COLO829 (cell line): ENCODE results near the gene CCDC80.

Experiments used
- DNase-seq: peaks from one replicate; pipeline ENCODE4 v3.0.0; 2012; ENCODE audit warnings: low spot score

CCDC80 gene, protein sequence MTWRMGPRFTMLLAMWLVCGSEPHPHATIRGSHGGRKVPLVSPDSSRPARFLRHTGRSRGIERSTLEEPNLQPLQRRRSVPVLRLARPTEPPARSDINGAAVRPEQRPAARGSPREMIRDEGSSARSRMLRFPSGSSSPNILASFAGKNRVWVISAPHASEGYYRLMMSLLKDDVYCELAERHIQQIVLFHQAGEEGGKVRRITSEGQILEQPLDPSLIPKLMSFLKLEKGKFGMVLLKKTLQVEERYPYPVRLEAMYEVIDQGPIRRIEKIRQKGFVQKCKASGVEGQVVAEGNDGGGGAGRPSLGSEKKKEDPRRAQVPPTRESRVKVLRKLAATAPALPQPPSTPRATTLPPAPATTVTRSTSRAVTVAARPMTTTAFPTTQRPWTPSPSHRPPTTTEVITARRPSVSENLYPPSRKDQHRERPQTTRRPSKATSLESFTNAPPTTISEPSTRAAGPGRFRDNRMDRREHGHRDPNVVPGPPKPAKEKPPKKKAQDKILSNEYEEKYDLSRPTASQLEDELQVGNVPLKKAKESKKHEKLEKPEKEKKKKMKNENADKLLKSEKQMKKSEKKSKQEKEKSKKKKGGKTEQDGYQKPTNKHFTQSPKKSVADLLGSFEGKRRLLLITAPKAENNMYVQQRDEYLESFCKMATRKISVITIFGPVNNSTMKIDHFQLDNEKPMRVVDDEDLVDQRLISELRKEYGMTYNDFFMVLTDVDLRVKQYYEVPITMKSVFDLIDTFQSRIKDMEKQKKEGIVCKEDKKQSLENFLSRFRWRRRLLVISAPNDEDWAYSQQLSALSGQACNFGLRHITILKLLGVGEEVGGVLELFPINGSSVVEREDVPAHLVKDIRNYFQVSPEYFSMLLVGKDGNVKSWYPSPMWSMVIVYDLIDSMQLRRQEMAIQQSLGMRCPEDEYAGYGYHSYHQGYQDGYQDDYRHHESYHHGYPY

DNA sequence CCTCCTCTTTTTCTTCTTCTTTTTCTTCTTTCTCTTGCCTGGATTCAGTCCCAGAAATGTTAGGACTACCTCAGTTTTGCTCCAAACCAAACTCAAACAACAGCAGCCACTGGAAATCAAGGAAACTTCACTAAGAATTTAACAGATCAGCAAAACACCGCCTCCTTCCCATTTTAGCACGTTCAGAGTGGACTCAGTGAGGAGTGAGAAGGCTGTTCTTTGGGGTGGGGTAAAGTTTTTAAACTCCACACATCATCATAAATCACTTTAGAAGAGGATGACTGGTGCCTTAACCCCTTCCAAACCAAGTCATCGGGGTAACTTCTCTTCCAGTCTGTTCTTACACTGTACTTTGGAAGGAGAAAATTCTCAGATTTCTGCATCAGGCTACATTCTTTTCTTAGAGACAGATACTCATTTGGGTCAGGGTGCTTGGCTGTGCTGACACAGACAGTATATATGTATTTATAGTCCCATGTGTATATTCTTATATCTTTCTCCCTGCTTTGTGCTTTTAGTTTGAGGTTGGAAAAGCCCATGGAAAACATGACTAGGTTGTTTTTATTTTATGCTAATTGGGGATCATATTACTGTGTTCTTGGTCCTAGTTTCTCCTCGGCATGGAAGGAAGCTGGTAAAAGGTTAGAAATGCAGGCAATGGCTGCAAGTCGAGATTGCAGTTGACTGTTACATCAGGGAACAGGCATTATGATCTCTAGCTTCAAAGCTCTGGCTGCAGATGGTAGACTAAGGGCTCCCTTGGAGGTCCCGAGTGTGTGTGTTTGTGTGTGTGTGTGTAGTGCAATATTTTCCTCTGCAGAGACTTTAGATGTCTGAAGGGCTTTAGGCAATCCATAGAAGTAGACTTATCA lies at the start of gene CCDC80:
TSS of gene CCDC80 (minus strand) at position 214 of the 872 bp plus-strand sequence. CDS start 1,238 bp downstream, outside the sequence.
- peak; percentile 75 for DNase-seq

DNA sequence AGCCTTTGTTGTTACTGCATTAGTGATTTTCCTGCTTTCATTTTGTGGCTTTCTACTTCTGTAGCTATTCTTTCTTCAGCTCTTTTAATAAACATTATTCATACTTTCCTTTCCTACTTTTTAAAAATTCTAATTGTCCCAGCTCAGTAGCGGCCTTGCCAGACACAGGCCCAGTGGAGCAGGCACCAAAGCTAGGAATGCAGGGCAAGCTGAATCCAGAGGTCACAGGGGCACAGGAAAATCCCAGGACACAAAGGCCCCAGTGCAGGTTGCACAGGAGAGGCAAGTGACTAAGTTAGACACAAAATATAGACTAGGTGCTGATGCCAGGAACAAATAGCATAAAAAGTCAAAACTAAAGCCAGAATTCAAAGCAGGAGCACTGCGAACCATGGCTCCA lies 49.0 kb upstream of the CCDC80 start:
- DNase-seq = no peak

DNA sequence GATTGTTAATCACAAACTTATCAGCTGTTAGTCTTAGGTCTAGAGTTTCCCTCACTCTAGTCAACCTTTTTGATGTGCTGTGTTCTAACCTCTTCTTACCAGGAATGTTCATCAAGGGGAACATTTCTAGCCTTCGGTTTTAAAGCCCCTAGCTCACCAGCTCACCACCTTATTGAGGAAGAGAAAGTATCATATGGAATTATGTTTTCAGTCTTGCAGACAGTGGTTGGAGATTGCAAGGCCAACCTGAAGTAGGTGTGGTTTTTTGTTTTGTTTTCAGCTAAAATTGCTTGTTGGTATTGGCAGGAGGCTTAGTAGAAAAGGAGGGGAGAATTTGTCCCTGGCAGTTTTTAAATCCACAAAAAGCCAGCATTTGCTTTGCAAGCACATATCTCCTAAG lies 48.4 kb upstream of the CCDC80 start:
- DNase-seq = no peak

DNA sequence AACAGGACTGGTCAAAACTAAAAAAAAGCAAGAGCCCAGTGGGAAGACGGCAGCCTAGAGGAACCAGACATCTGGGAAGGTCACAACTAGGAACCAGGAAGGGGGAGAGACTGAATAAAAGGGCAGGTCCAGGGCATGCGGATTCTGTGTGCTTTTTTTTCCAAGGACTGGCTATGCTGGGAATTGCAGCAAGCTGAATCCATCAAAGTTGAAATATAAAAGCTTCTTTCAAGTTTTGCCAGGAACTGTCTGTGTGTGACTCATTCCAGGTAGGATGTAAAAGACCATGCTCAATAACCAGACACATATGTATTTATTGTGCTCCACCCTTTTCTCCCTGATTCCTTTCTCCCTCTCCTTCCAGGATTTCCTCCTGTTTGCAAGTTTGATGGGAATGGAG lies 47.9 kb upstream of the CCDC80 start:
- no peak for DNase-seq

DNA sequence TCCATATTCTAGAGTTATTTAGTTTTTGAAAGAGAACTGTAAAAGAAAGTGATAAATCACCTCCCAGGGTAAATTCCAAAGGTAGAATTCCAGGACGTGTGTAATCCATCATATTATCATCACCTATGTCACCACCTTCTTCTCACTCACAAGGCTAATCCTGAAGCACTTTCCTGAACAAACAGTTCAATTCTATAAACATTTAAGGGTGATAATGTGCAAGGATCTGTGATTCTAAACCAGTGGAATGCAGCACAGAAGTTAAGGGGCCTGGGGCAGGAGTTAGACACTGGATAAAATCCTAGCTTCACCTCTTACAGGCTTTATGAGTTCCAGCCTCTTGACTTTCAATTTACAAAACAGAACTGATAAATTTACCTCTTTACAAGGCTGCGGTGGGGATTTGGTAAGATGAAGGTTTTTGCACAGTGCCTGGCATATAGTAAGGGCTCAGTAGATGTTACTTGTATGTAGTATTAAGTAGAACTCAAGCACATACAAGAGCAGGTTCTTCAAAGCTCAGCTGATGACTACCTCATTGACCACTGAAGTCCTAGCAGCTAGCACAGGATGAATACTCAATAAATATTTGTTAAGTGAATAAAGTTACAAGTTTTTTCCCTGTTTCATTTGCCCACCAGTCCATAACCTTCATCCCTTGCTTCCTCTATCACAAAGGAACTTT lies 47.3 kb upstream of the CCDC80 start:
- no peak for DNase-seq

DNA sequence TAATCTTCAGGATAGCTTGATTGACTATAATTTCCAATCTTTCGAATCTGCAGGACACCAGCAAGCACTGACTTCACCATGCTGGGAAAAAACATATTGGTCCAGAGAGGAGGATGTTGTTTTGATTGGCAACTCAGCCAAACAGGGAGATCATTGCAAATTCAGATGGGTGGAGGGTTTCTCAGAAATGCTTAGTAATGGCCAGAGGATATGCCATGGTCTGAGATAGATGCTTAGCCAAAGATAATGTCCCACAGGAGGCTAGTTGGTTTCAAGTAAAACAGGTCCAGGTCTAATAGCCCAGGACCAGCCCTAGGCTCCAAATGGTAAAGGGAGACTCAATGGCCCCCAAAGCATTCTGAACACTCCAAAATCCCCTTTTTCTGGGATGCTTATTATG lies 46.7 kb upstream of the CCDC80 start:
- DNase-seq = no peak

DNA sequence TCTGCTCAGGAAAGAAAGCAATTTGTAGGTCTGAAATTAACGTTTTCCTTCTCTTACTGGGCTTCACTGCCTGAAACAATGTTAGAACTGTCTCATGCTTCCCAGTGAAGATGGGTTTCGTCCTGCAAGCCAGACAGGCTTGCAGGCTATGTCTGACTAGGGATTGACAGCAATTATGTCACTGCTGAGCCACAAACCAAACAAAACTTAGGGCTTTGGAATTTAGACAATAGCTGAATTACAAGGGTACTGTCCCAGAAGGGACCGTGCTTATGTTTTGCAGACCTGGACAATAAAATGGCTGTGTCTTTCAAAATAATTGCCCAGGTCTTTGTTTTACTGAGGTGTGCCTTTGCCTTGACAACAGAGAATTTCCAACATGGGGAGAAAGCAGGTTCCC lies 46.3 kb upstream of the CCDC80 start:
- no peak for DNase-seq

DNA sequence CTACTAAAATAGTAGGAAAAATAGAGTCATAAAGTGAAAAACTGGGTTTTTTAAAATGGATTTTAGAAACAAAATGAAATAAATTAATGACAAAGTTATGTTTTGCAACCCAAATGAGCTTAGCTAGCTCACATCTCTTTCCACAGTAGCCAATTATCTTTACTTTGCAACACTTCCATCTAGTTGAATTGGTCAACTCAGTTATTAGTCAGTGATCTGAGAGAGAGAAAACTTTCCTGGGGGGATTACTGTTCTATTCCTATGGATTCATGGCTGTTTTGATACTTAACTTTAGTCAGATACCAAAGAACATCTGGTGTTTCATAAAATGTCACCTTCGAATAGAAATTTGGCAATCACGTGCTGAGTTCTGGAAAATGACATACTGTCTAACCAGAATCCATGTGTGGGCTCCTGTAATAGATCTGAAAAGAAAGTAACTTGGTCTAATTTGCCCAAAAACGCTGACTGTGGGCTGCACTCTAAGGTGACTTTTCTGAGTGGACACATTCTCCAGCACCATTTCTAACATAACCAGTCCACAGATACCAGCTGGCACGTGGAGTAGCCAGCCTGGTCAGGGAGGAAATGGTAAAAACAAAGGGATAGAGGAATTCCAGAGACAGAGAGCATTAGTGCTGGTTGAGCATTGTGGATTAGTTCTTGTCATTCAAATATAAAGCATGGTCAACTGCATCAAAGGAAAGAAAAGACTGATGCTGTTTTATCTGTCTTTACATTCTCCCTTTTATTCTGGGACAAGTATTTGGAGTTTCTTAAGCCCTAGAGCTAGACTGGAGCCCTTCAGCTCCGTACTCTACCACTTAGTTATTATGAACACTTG lies 45.2 kb upstream of the CCDC80 start:
- DNase-seq = no peak

DNA sequence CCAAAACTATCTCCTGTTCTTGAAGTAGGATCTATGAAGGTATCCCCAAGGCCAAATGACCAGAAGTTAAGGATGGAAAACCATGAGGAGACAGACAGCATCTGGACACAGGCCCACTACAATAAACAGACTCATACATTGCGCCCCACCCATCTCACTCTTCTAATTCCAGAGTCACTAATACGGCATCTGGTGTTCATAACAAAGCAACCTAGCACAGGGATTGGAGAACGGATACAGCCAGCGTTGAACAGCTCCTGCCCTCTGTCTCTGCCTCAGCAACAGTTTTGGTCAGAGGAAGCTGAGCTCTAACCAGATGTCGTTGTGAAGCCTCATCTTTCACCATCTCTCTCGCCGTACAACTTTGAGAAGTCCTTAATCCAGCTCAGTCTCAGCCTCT lies 44.5 kb upstream of the CCDC80 start:
- no peak for DNase-seq

DNA sequence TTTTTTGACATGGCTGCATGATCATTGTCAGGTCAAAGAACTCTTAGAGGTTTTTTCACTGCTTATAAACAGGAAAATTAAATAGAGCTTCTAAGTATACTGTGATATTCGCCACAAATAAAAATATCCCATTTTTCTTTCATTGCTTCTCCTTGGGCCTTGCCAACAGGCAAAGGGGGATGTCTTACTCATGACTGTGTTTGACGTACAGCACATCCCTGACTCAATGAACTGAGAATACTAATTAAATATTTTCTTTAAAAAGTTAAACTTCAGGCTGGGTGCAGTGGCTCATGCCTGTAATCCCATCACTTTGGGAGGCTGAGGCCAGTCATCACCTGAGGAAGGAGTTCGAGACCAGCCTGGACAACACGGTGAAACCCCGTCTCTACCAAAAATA lies 41.4 kb upstream of the CCDC80 start:
- no peak for DNase-seq

DNA sequence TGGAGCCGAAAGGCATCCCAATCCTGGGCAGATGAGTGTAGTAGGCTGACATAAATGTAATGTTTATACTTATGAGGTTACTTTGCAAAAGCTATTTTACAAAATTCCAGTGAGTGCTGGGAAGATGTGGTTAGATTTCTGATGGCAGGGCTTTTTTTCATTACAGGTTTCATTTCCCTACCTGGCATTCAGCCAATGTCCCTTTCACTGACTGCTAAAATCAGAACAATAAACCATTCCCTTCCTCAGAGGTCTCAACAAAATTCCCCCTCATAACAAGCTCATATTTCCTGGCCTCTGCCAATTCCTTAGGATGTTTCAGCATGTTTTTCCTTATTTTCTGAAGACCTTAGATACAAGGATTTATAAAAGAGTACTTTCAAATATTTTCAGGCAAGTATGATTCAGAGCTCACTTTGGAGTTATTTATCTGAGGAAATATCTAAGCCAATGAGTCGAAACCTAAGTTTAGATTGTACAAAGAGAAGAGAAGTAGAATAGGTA lies 40.9 kb upstream of the CCDC80 start:
- DNase-seq = no peak

DNA sequence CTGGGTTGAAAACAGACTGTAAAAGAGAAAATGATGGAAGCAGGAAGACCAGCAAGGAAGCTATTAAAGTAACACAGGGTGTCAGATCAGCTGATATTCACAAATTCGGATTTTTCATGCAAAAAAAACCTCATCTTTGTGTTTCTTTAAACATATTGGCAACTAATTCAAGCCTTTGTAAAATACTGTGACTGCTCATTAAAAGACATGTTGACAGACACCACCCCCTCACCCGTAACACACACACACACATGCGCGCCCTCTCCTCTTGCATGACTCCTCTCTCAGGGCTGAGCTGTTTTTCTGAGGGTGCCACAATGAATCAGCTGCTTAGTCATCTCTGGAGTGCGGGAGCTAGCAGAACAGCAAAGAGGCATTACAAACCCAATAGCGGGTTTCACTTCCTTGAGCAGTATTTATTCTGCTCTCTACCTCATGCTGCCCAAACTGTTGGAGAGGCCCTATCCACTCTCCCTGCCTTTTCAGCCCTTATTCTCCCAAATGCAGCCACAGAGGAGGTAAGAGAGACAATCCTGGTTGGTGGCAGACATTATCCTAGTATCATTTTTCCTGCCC lies 35.8 kb upstream of the CCDC80 start:
- DNase-seq = peak; percentile 66

DNA sequence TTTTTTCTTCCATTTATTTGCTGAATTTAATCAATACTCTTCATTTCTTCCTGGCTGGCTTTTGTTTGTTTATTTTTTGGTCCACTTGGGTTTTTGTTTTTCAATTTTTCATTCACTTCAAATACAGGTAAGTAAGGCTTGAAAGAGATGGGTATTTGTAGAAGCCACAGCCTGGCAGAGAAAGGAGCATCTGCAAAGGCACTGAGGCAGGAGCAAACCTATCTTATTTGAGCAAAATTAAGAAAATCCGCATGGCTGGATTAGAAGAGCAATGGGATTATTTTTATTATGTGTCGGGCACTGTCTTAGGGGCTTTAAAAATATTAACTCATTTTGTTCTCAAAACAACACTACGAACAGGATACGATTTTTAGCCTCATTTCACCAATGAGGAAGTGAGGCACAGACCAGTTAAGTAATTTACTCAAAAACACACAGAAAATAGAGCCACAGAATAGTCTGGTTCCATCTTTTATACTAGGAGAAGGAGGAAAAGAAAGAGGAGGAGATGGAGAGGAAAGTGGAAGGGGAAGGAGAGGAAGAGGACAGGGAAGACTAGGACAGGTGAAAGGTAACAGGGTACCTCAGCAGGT lies 35.1 kb upstream of the CCDC80 start:
- DNase-seq = no peak

DNA sequence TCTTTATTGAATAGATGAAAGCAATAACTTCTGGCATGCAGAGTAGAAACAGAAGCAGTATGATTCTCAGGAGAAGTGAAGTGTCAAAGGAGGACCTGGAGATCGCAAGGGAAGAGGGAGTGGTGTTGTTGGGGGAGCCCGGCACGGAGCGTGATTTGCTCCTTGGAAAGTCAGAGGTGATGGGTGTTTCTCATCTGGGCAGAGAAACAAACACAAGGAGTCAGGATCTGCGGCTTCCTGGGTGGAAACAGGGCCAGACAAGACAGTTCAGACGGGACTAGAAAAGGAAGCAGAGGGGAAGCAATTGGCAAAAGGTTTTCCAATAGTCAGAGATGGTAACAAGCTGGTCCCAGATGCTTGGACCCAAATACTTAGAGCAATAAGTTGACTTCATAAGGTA lies 34.4 kb upstream of the CCDC80 start:
- DNase-seq = no peak

DNA sequence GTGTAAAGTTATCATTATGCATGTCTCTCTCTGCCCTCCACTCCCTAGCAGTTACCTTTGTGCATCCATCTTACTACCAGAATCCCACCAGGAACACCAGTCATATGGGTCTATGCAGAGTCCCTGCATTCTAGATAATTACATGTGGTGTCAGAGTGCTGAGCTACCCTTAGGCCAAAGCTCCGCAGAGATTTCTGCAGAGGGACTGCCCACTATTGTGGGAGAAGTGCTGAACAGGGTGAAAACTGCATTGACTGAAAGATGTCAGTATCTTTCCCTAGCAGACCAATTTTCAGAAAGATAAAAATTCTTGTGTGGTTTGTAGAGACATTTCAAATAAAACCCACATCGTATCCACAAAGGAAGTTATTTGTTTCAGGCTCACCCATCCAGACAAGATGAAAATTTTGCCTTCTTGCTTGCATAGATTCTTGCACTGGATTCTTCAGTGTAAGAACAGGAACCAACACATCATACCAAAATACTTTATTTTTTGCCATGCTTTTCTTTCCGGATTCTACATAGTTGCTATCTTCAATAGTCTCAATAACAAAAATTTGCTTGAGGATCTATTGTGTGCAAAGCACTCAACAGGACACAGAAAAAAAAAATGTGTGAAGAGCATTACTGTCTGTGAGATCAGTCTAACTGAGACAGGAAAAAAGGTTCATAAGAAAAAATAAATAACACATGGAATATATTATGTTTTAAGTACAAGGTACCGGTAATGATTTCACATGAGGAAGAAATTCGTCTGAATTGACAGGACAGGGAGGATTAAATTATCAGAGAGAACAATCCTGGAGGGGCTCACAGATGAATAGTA lies 32.0 kb upstream of the CCDC80 start:
- DNase-seq = no peak

DNA sequence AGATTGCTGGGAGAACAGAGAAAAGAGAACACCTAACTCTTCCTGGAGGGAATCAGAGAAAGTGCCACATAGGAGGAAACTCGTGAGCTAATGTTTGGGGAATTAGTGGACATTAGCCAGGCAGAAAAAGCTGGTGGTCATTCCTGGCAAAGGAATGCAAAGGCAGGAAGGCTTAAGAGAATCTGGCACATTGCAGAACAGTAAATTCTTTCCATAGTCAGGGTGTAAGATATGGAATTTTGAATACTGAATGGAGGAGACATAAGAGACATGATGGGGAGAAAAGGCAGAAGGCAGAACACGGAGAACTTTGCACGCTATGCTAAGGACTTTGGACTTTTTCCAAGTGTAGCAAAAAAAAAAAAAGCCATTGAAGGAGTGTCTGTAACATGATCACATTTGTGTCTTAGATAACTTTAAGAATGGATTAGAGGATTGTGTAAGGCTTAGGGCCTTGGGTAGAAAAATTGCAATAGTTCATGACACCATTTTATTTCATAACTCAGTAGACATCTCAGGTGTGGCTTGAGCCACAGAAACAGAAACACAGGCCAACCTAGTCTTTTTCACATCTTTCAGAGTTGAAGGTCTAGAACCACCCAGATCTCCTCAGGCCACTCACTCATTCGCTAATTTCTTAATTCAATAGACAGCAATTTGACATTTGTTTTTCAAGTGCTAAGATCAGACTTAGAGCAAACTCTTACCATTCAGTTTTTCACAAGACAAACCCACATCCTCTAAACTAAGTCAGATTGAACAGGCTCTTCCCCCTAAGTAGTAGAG lies 31.2 kb upstream of the CCDC80 start:
- no peak for DNase-seq

DNA sequence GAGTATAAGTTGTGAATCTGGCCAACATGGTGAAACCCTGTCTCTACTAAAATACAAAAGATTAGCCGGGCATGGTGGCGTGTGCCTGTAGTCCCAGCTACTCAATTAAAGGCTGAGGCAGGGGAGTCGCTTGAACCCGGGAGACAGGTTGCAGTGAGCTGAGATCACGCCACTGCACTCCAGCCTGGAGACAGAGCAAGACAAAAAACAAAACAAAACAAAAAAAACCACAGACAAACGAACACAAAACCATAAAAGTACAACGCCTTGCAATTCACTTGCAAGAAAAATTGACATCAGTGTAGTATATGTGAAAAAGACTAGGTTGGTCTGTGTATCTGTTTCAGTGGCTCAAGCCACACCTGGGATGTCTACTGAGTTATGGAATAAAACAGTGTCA lies 29.9 kb upstream of the CCDC80 start:
- no peak for DNase-seq

DNA sequence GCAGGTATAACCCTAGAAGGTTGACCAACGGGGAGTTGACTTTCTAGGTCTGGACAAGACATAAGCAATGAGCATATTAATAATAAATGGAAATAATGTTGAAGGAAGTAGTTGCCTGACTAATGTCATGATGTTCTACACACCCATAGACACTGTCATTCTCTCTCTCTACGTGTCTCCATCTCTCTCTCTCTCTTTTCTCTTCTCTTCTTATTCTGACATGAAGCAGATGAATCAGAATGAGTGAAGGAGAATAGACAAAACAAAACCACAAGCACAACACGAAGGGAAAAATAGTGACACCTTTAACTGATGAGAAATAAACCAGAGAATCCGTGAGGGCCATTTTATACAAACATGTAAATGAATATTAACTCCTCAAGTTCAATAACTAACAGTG lies 26.7 kb upstream of the CCDC80 start:
- no peak for DNase-seq
